GM12865 (cell line): Measurements from ENCODE around the gene MRLN.
A peak's percentile ranks its signal among the peaks of the same experiment; 100 is the strongest.
"Not testable (repeated sequence)": the region's sequence is repeated elsewhere in the genome, so short reads cannot be mapped to it uniquely, and the experiment has no call there.

ENCODE experiments used
- DNase-seq: peaks from one replicate; pipeline ENCODE4 v3.0.0; 2010; ENCODE audit warnings: low read depth
- H3K4me3 ChIP-seq: 2 replicates; pipeline ENCODE4 v1.5.1; 2011; ENCODE audit warnings: mild to moderate bottlenecking, low read depth, low read length, control low read depth
- TF ChIP-seq, protein P1 (sequence below): IDR thresholded peaks from 2 replicates; pipeline ENCODE4 v1.5.1; 2011; ENCODE audit warnings: low read length, control low read depth, low read depth, inconsistent platforms; ENCODE audit not compliant: insufficient read depth; ENCODE audit errors: missing control alignments

The MRLN gene

DNA sequence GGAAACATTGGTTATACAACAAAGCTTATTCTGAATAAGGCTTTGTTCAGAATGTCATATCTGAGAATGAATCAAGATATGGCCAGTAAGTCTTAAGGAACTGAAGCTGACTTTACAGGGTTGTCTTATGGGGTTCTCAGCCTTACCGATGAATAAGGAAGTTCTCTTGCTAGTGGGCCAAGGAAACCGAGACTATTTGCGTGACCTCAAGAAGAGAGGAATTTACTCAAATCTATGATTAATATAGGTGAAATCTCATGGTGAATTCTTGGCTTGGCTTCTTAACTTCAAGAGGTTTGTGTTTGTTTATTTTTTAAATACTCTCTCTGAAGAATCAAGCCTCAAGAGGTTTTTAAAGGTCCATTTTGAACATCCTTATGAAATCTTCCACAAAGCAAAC lies 4.7 kb upstream of the MRLN start:
- no peak overlapping the region for H3K4me3 ChIP-seq
- DNase-seq: no peak
- TF ChIP-seq, protein P1, sequence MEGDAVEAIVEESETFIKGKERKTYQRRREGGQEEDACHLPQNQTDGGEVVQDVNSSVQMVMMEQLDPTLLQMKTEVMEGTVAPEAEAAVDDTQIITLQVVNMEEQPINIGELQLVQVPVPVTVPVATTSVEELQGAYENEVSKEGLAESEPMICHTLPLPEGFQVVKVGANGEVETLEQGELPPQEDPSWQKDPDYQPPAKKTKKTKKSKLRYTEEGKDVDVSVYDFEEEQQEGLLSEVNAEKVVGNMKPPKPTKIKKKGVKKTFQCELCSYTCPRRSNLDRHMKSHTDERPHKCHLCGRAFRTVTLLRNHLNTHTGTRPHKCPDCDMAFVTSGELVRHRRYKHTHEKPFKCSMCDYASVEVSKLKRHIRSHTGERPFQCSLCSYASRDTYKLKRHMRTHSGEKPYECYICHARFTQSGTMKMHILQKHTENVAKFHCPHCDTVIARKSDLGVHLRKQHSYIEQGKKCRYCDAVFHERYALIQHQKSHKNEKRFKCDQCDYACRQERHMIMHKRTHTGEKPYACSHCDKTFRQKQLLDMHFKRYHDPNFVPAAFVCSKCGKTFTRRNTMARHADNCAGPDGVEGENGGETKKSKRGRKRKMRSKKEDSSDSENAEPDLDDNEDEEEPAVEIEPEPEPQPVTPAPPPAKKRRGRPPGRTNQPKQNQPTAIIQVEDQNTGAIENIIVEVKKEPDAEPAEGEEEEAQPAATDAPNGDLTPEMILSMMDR: no peak

DNA sequence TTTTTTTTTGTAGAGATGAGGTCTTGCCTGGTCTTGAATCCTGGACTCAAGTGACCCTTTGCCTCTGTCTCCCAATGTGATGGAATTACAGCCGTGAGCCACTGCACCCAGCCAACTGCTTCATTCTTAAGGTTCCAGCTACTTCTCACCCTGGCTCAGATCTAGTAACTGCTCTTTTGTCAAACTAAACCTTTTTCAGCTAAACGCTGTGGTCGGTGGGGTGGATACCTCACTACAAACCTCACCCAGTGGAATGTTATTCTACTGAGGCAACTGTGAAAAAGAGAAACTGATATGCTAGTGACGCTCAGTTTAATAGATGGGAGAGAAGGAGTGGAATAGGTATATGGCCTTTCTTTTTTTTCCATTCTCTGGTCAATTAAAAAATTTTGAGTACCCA lies 1.7 kb upstream of the MRLN start:
- TF ChIP-seq, protein P1: no peak
- no peak overlapping the region for H3K4me3 ChIP-seq
- no peak for DNase-seq

DNA sequence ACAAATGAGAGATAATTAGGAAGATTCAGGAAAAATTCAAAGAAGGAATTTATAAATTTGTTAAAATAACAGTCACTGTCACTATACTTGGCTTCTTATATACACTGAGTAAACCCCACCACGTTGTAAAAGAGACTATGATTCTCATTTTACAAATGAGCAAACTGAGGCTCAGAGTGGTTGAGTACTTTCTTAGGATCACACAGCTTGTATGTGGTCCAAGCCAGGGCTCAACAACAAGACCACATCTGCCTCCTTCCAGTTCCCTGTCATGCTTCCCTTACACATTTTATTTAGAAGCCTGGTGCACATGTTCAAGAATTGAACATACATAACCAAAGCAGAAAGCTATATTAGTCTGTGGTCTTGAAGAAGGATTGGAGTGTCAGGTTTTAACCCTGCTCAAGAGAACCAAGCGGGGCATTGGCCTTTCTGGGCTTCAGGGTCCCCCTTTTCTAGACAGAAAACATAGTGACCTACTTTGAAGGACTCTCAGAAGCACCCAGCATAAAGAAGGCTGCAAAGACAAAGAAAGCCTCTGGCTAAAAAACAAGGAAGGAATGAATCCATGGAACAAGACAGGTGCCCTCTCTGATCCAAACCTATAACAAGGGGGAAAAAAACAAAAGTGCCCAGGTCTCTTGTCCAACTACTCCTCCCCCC lies 846 bp downstream of the MRLN start:
- H3K4me3 ChIP-seq: no peak overlapping the region
- DNase-seq: no peak
- TF ChIP-seq, protein P1: no peak

DNA sequence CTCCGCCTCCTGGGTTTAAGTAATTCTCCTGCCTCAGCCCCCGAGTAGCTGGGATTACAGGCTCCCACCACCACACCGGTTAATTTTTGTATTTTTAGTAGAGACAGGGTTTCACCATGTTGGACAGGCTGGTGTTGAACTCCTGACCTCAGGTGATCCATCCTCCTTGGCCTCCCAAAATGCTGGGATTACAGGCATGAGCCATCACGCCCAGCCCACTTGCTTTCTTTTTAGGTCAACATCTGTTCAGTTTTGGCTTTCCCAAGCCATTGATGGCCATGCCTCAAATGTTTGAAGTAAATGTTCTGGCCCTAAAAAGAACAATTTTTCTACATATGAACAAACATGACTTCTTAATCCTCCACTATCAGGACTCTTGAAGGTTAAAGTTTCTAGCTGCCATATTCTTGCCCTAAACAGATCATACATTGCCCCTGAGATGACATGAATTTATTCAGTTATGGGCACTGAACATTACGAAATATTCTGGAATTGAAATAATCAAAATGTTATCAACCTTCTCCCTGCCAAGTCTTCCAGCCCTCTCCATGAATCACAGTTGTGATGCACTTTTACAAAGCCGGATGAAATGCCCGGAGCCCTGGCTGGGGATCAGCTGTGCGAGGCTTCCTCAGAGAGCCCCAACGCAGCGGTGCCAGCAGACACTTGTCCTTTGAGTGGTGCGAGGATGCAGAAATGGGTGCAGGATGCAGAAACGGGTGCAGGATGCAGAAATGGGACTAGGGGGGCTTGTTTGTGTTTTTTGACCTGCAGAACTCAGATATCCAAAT lies 2.9 kb downstream of the MRLN start:
- TF ChIP-seq, protein P1: no peak
- H3K4me3 ChIP-seq: no peak overlapping the region
- no peak for DNase-seq

DNA sequence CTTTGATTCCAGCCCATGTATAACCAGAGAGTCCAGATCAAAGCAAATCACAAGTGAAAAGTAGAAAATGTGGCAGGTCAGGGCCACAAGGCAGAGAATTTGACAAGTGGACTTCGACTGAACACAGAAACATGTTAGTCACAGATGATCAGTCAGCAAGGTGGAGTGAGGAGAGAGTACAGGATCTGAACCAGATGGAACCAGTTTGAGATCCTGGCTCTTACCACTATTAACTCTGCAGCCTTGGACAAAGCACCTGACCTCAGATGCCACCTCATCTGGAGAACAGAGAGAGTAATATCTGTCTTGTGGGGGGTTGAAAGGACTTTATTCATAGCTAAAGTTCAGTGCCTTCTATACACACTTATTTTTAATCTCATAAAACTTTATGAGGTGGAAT lies 4.4 kb downstream of the MRLN start:
- TF ChIP-seq, protein P1: no peak
- DNase-seq: peak; percentile 15
- H3K4me3 ChIP-seq: no peak overlapping the region

DNA sequence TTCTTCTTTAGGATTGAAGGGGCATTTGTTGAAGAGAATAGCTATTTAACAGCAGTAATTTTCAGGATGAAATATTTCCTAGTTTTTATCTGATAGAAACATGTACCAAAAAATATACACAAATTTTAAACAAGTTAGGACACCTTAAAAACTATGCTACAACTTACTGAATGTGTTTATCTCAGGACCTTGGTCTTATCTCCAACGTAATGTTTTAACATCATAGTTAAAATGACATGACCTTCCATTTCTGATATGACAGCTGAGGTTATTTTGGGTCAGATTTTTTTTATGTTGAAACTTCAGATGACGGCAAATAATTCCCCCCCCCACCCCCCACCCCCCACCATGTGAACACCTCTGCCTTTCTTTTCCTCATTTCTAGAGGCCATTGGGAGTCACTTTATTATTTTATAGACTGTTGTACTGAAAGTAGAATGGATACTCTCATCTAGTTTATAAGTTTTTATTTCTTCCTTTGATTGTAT lies 8.0 kb downstream of the MRLN start:
- H3K4me3 ChIP-seq: no peak overlapping the region
- DNase-seq: no peak
- TF ChIP-seq, protein P1: no peak

DNA sequence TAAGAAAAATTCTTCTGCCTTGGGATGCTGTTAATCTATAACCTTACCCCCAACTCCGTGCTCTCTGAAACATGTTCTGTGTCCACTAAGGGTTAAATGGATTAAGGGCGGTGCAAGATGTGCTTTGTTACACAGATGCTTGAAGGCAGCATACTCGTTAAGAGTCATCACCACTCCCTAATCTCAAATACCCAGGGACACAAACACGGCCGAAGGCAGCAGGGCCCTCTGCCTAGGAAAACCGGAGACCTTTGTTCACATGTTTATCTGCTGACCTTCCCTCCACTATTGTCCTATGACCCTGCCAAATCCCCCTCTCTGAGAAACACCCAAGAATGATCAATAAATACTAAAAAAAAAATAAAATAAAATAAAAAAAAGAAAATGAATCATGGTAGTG lies 8.5 kb downstream of the MRLN start:
- not testable (repeated sequence) for H3K4me3 ChIP-seq

DNA sequence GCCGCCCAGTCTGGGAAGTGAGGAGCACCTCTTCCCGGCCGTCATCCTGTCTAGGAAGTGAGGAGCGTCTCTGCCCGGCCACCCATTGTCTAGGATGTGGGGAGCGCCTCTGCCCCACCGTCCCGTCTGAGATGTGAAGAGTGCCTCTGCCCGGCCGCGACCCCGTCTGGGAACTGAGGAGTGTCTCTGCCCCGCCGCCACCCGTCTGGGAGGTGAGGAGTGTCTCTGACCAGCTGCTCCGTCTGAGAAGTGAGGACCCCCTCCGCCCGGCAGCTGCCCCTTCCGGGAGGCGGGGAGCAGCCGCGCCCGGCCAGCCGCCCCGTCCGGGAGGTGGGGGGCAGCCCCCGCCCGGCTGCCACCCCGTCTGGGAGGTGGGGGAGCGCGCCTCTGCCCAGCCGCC lies 9.1 kb downstream of the MRLN start:
- not testable (repeated sequence) for H3K4me3 ChIP-seq, DNase-seq

More for the DNA sequence above, 8.5 kb downstream of the MRLN start:
- DNase-seq: not testable (repeated sequence)
